ENCODE results near the gene GMFB.
"Not testable (repeated sequence)": the region's sequence is repeated elsewhere in the genome, so short reads cannot be mapped to it uniquely, and the experiment has no call there.

GMFB gene

GRCh38 chr14:54451961-54452360 lies 36.8 kb downstream of the GMFB start:
- Histone ChIP-seq H3K36me3 (ENCODE audit: control insufficient read depth, insufficient read depth, low read length) (no peaks in the 10 kb centered on the region), H3K9ac (ENCODE audit: low read length) (no peak overlapping the region), H3K27me3 (ENCODE audit: control insufficient read depth, insufficient read depth, low read length) (peaks cover 22% of the 10 kb centered on the region), H3K4me1 (ENCODE audit: control insufficient read depth, insufficient read depth, low read length) (peaks cover 2% of the 10 kb centered on the region), H3K9me3 (ENCODE audit: control insufficient read depth, low read length) (no peaks in the 10 kb centered on the region), H3K4me3 (ENCODE audit: low read length) (no peak overlapping the region)

- H3K36me3 ChIP-seq (ENCODE audit: control insufficient read depth, insufficient read depth, low read length), result no peaks in the 10 kb centered on the region
- no peaks in the 10 kb centered on the region for H3K9me3 ChIP-seq (ENCODE audit: control insufficient read depth, low read length)
- H3K9ac ChIP-seq (ENCODE audit: low read length), result no peak overlapping the region
- peaks cover 22% of the 10 kb centered on the region for H3K27me3 ChIP-seq (ENCODE audit: control insufficient read depth, insufficient read depth, low read length)
- H3K4me3 ChIP-seq (ENCODE audit: low read length), result no peak overlapping the region
- peaks cover 10% of the 10 kb centered on the region for H3K4me1 ChIP-seq (ENCODE audit: control insufficient read depth, insufficient read depth, low read length)
Measured at GRCh38 chr14:54451121-54451601, 37.6 kb downstream of the GMFB start.

GRCh38 chr14:54450535-54450934 lies 38.2 kb downstream of the GMFB start:
- Histone ChIP-seq H3K27me3 (ENCODE audit: control insufficient read depth, insufficient read depth, low read length) (peaks cover 22% of the 10 kb centered on the region), H3K4me1 (ENCODE audit: control insufficient read depth, insufficient read depth, low read length) (peaks cover 15% of the 10 kb centered on the region), H3K36me3 (ENCODE audit: control insufficient read depth, insufficient read depth, low read length) (no peaks in the 10 kb centered on the region), H3K9ac (ENCODE audit: low read length) (no peak overlapping the region), H3K4me3 (ENCODE audit: low read length) (no peak overlapping the region), H3K9me3 (ENCODE audit: control insufficient read depth, low read length) (no peaks in the 10 kb centered on the region)

- peaks cover 23% of the 10 kb centered on the region for H3K27me3 ChIP-seq (ENCODE audit: control insufficient read depth, insufficient read depth, low read length)
- peaks cover 15% of the 10 kb centered on the region for H3K4me1 ChIP-seq (ENCODE audit: control insufficient read depth, insufficient read depth, low read length)
- H3K36me3 ChIP-seq (ENCODE audit: control insufficient read depth, insufficient read depth, low read length), result no peaks in the 10 kb centered on the region
- H3K9ac ChIP-seq (ENCODE audit: low read length), result no peak overlapping the region
- no peaks in the 10 kb centered on the region for H3K9me3 ChIP-seq (ENCODE audit: control insufficient read depth, low read length)
- H3K4me3 ChIP-seq (ENCODE audit: low read length), result no peak overlapping the region
Measured at GRCh38 chr14:54447231-54447692, 41.5 kb downstream of the GMFB start.

- no peak overlapping the region for H3K9ac ChIP-seq (ENCODE audit: low read length)
- H3K4me3 ChIP-seq (ENCODE audit: low read length), result no peak overlapping the region
- H3K9me3 ChIP-seq (ENCODE audit: control insufficient read depth, low read length), result no peaks in the 10 kb centered on the region
- H3K27me3 ChIP-seq (ENCODE audit: control insufficient read depth, insufficient read depth, low read length), result peaks cover 23% of the 10 kb centered on the region
- H3K36me3 ChIP-seq (ENCODE audit: control insufficient read depth, insufficient read depth, low read length), result no peaks in the 10 kb centered on the region
- peaks cover 19% of the 10 kb centered on the region for H3K4me1 ChIP-seq (ENCODE audit: control insufficient read depth, insufficient read depth, low read length)
Measured at GRCh38 chr14:54446161-54446693, 42.6 kb downstream of the GMFB start.

- H3K27me3 ChIP-seq (ENCODE audit: control insufficient read depth, insufficient read depth, low read length), result peaks cover 10% of the 10 kb centered on the region
- no peak overlapping the region for H3K4me3 ChIP-seq (ENCODE audit: low read length)
- H3K9me3 ChIP-seq (ENCODE audit: control insufficient read depth, low read length), result no peaks in the 10 kb centered on the region
- H3K4me1 ChIP-seq (ENCODE audit: control insufficient read depth, insufficient read depth, low read length), result peaks cover 27% of the 10 kb centered on the region
- H3K9ac ChIP-seq (ENCODE audit: low read length), result no peak overlapping the region
- no peaks in the 10 kb centered on the region for H3K36me3 ChIP-seq (ENCODE audit: control insufficient read depth, insufficient read depth, low read length)
Measured at GRCh38 chr14:54444681-54445080, 44.1 kb downstream of the GMFB start.

- Histone ChIP-seq H3K9ac (ENCODE audit: low read length) (no peak overlapping the region), H3K27me3 (ENCODE audit: control insufficient read depth, insufficient read depth, low read length) (peaks cover 7% of the 10 kb centered on the region), H3K36me3 (ENCODE audit: control insufficient read depth, insufficient read depth, low read length) (no peaks in the 10 kb centered on the region), H3K4me1 (ENCODE audit: control insufficient read depth, insufficient read depth, low read length) (peaks cover 27% of the 10 kb centered on the region), H3K9me3 (ENCODE audit: control insufficient read depth, low read length) (no peaks in the 10 kb centered on the region), H3K4me3 (ENCODE audit: low read length) (no peak overlapping the region)
Measured at GRCh38 chr14:54443981-54444380, 44.8 kb downstream of the GMFB start.

GRCh38 chr14:54442961-54443360 lies 45.8 kb downstream of the GMFB start:
- H3K4me1 ChIP-seq (ENCODE audit: control insufficient read depth, insufficient read depth, low read length), result peaks cover 27% of the 10 kb centered on the region
- H3K27me3 ChIP-seq (ENCODE audit: control insufficient read depth, insufficient read depth, low read length); H3K36me3 ChIP-seq (ENCODE audit: control insufficient read depth, insufficient read depth, low read length); H3K4me3 ChIP-seq (ENCODE audit: low read length); H3K9me3 ChIP-seq (ENCODE audit: control insufficient read depth, low read length); H3K9ac ChIP-seq (ENCODE audit: low read length): not testable (repeated sequence)

GRCh38 chr14:54440873-54441868 lies 47.6 kb downstream of the GMFB start, which contains the start of gene CNIH1:
TSS of gene CNIH1 (minus strand) at chr14:54441374. CDS start at chr14:54441327, 47 bp downstream.
- Histone ChIP-seq H3K4me3 (ENCODE audit: low read length) (peak within 1 kb of the TSS; percentile 71), H3K36me3 (ENCODE audit: control insufficient read depth, insufficient read depth, low read length) (no peaks in the 10 kb centered on the region), H3K9me3 (ENCODE audit: control insufficient read depth, low read length) (no peaks in the 10 kb centered on the region), H3K9ac (ENCODE audit: low read length) (peak within 1 kb of the TSS; percentile 79), H3K27me3 (ENCODE audit: control insufficient read depth, insufficient read depth, low read length) (peaks cover 4% of the 10 kb centered on the region), H3K4me1 (ENCODE audit: control insufficient read depth, insufficient read depth, low read length) (peaks cover 18% of the 10 kb centered on the region)

GRCh38 chr14:54440476-54440872 lies 48.3 kb downstream of the GMFB start:
- Histone ChIP-seq H3K9me3 (ENCODE audit: control insufficient read depth, low read length) (no peaks in the 10 kb centered on the region), H3K4me1 (ENCODE audit: control insufficient read depth, insufficient read depth, low read length) (peaks cover 13% of the 10 kb centered on the region)

GRCh38 chr14:54440037-54440436 lies 48.7 kb downstream of the GMFB start:
- peaks cover 13% of the 10 kb centered on the region for H3K4me1 ChIP-seq (ENCODE audit: control insufficient read depth, insufficient read depth, low read length)
- no peaks in the 10 kb centered on the region for H3K9me3 ChIP-seq (ENCODE audit: control insufficient read depth, low read length)
- H3K4me3 ChIP-seq (ENCODE audit: low read length), result peak overlapping the region; percentile 71
- no peaks in the 10 kb centered on the region for H3K36me3 ChIP-seq (ENCODE audit: control insufficient read depth, insufficient read depth, low read length)
- peaks cover 4% of the 10 kb centered on the region for H3K27me3 ChIP-seq (ENCODE audit: control insufficient read depth, insufficient read depth, low read length)
- H3K9ac ChIP-seq (ENCODE audit: low read length), result peak overlapping the region; percentile 79

More at GRCh38 chr14:54440476-54440872, 48.3 kb downstream of the GMFB start:
- Histone ChIP-seq H3K4me3 (ENCODE audit: low read length) (peak overlapping the region; percentile 71), H3K27me3 (ENCODE audit: control insufficient read depth, insufficient read depth, low read length) (peaks cover 4% of the 10 kb centered on the region), H3K9ac (ENCODE audit: low read length) (peak overlapping the region; percentile 79), H3K36me3 (ENCODE audit: control insufficient read depth, insufficient read depth, low read length) (no peaks in the 10 kb centered on the region)

- peaks cover 13% of the 10 kb centered on the region for H3K4me1 ChIP-seq (ENCODE audit: control insufficient read depth, insufficient read depth, low read length)
- H3K27me3 ChIP-seq (ENCODE audit: control insufficient read depth, insufficient read depth, low read length), result no peaks in the 10 kb centered on the region
- H3K9ac ChIP-seq (ENCODE audit: low read length), result no peak overlapping the region
Measured at GRCh38 chr14:54438703-54439102, 50.1 kb downstream of the GMFB start.

More at GRCh38 chr14:54438703-54439102, 50.1 kb downstream of the GMFB start:
- Histone ChIP-seq H3K36me3 (ENCODE audit: control insufficient read depth, insufficient read depth, low read length) (peaks cover 4% of the 10 kb centered on the region), H3K9me3 (ENCODE audit: control insufficient read depth, low read length) (no peaks in the 10 kb centered on the region), H3K4me3 (ENCODE audit: low read length) (no peak overlapping the region)
